Testis (tissue), 3 donors: ENCODE results near the gene PVALEF. TPM values are rescaled to one million over a fixed set of nuclear protein-coding genes. Genes with fewer than 3 reads are reported as not detected.
A peak's percentile ranks its signal among the peaks of the same experiment; 100 is the strongest.

Experiments used
- DNase-seq: peaks from one replicate; pipeline ENCODE4 v3.0.0-alpha.2; 2019
- H3K27ac ChIP-seq, 2 donors: fragments of 200-600 bp; sonication (generic); one replicate each; pipeline ENCODE4 v1.5.1; 2019
- H3K27me3 ChIP-seq: fragments of 200-600 bp; sonication (generic); one replicate; pipeline ENCODE4 v1.5.1; 2019
- H3K36me3 ChIP-seq: fragments of 200-600 bp; sonication (generic); one replicate; pipeline ENCODE4 v1.5.1; 2017; ENCODE audit warnings: low read depth; ENCODE audit errors: missing control alignments
- H3K4me1 ChIP-seq: fragments of 200-600 bp; sonication (generic); one replicate; pipeline ENCODE4 v1.5.1; 2019
- H3K4me3 ChIP-seq, 2 donors: fragments of 200-600 bp; sonication (generic); one replicate each; pipeline ENCODE4 v1.5.1; 2017 to 2019
- H3K9me3 ChIP-seq: fragments of 200-600 bp; sonication (generic); one replicate; pipeline ENCODE4 v1.5.1; 2017
- CTCF ChIP-seq, 3 experiments: fragments of 450-650 bp in 2 of 3; fragments of 200-600 bp in 1 of 3; sonication (generic) in 1 of 3; IDR thresholded peaks; one replicate each; pipeline ENCODE4 v1.5.1; 2016 to 2019; ENCODE audit warnings: antibody characterized with exemption in 3 of 3, mild to moderate bottlenecking in 2 of 3, moderate library complexity in 1 of 3
- POLR2A ChIP-seq: fragments of 450-650 bp; IDR thresholded peaks from one replicate; pipeline ENCODE4 v1.6.1; 2017; ENCODE audit warnings: antibody characterized with exemption, mild to moderate bottlenecking, moderate library complexity
- WGBS, 2 donors: methylation state at CpG; one replicate each; pipeline ENCODE4 v1.1.5; 2018; 5-methylcytosine and 5-hydroxymethylcytosine counted together
- intact Hi-C: fragments of 100-400 bp; cut with DNase I; formaldehyde crosslinking; loops from one replicate; pipeline ENCODE4 v1.15.1; 2023; ENCODE audit warnings: low total_unique reads
- polyA plus RNA-seq: library from polyadenylated mRNA; stranded (reverse); fragments of 350-450 nt; fragmentation: Illumina TruSeq; extraction: RNeasy Lipid Tissue Mini Kit (QIAGEN cat#74804); gene quantifications from one replicate; pipeline ENCODE4 v1.2.3, GENCODE V29; 2014; ENCODE audit warnings: low read depth, low replicate concordance; ENCODE audit not compliant: insufficient read depth
- total RNA-seq, 2 donors: library from RNA; depleted of rRNA; stranded (reverse); fragments of >200 nt; gene quantifications; one replicate each; pipeline ENCODE4 v1.2.3, GENCODE V29; 2016

PVALEF gene
- total and polyA plus RNA-seq, 3 donors from 2014 or later, result not detected

- WGBS, 2 donors, result 96 to 97% methylated on average over 7 of the region's 7 CpGs
- Histone ChIP-seq H3K4me1 (peaks cover 7% of the 10 kb centered on the region), H3K27me3 (no peaks in the 10 kb centered on the region), H3K27ac (no peak overlapping the region), H3K36me3 (no peaks in the 10 kb centered on the region), H3K4me3 (no peak overlapping the region), H3K9me3 (no peaks in the 10 kb centered on the region)
- DNase-seq, result no peak
- intact Hi-C loops, result no loop called here
- TF ChIP-seq POLR2A (no peak), CTCF (IDR thresholded peaks at IDR 0.05) (no peak)
Observed at GRCh38 chr17:81176666-81177065, 11.4 kb downstream of the PVALEF start.

GRCh38 chr17:81178136-81179091 is 13.1 kb downstream of the PVALEF start:
- no peak overlapping the region for H3K4me3 ChIP-seq
- H3K36me3 ChIP-seq, result no peaks in the 10 kb centered on the region
- no peak overlapping the region for H3K27ac ChIP-seq
- no peak for DNase-seq
- intact Hi-C loops, result no loop called here
- TF ChIP-seq POLR2A, result no peak
- no peak for TF ChIP-seq CTCF (IDR thresholded peaks at IDR 0.05)
- H3K27me3 ChIP-seq, result no peaks in the 10 kb centered on the region
- no peaks in the 10 kb centered on the region for H3K9me3 ChIP-seq
- 77 to 91% methylated on average over 6 to 25 of the region's 25 CpGs for WGBS, 2 donors
- H3K4me1 ChIP-seq, result peaks cover 7% of the 10 kb centered on the region

GRCh38 chr17:81179220-81179619 is 13.9 kb downstream of the PVALEF start:
- TF ChIP-seq POLR2A (no peak), CTCF (IDR thresholded peaks at IDR 0.05) (no peak)
- 76 to 80% methylated on average over 6 to 8 of the region's 9 CpGs for WGBS, 2 donors
- no peak overlapping the region for H3K4me3 ChIP-seq
- H3K27ac ChIP-seq, result no peak overlapping the region
- H3K4me1 ChIP-seq, result peaks cover 7% of the 10 kb centered on the region
- H3K27me3 ChIP-seq, result no peaks in the 10 kb centered on the region
- no peaks in the 10 kb centered on the region for H3K36me3 ChIP-seq
- intact Hi-C loops, result no loop called here
- no peak for DNase-seq
- H3K9me3 ChIP-seq, result no peaks in the 10 kb centered on the region

GRCh38 chr17:81179861-81180260 is 14.6 kb downstream of the PVALEF start:
- intact Hi-C loops, result no loop called here
- TF ChIP-seq CTCF (IDR thresholded peaks at IDR 0.05) (no peak), POLR2A (no peak)
- WGBS, 2 donors, result 30 to 47% methylated on average over 3 to 12 of the region's 12 CpGs

More at GRCh38 chr17:81179861-81180260, 14.6 kb downstream of the PVALEF start:
- Histone ChIP-seq H3K27me3 (no peaks in the 10 kb centered on the region), H3K4me1 (peaks cover 7% of the 10 kb centered on the region), H3K27ac (no peak overlapping the region), H3K9me3 (no peaks in the 10 kb centered on the region), H3K4me3 (no peak overlapping the region), H3K36me3 (no peaks in the 10 kb centered on the region)
- DNase-seq, result peak; percentile 45
